Fibroblast of lung (primary cell): ENCODE data around the gene SLC5A4.
A peak's percentile ranks its signal among the peaks of the same experiment; 100 is the strongest.

Source experiments
- EZH2 ChIP-seq: IDR thresholded peaks from 2 replicates; pipeline ENCODE4 v1.5.1; 2012; ENCODE audit warnings: low read length, control low read depth, mild to moderate bottlenecking; ENCODE audit errors: missing control alignments
- TF ChIP-seq, protein P1 (sequence below), 2 donors: IDR thresholded peaks in 1 of 2; conservative IDR thresholded peaks in 1 of 2; 1 replicate in 1 of 2; 2 replicates in 1 of 2; pipeline ENCODE4 v1.5.1; 2011 to 2012; ENCODE audit warnings: low read length in 2 of 2, control low read depth in 1 of 2, inconsistent platforms in 1 of 2, low read depth in 1 of 2, mild to moderate bottlenecking in 1 of 2

- TF ChIP-seq, protein P1, sequence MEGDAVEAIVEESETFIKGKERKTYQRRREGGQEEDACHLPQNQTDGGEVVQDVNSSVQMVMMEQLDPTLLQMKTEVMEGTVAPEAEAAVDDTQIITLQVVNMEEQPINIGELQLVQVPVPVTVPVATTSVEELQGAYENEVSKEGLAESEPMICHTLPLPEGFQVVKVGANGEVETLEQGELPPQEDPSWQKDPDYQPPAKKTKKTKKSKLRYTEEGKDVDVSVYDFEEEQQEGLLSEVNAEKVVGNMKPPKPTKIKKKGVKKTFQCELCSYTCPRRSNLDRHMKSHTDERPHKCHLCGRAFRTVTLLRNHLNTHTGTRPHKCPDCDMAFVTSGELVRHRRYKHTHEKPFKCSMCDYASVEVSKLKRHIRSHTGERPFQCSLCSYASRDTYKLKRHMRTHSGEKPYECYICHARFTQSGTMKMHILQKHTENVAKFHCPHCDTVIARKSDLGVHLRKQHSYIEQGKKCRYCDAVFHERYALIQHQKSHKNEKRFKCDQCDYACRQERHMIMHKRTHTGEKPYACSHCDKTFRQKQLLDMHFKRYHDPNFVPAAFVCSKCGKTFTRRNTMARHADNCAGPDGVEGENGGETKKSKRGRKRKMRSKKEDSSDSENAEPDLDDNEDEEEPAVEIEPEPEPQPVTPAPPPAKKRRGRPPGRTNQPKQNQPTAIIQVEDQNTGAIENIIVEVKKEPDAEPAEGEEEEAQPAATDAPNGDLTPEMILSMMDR (conservative IDR thresholded peaks at IDR 0.05 in 1 of 2, IDR thresholded peaks at IDR 0.05 in 1 of 2; ENCODE audit: low read depth in 1 of 2, low read length in 2 of 2) = peak in 1 of 2 donors; percentile 28
- TF ChIP-seq EZH2 = no peak
Measured at GRCh38 chr22:32206774-32207758, 48.1 kb downstream of the SLC5A4 start.
